Measurements from ENCODE around the gene TAGLN. TPM values are rescaled to one million over a fixed set of nuclear protein-coding genes. Genes with fewer than 3 reads are reported as not detected.

The TAGLN gene
- total and polyA plus RNA-seq, 9 of the 15 experiments (the other 6 are each of a cell fraction or from before 2014, with no cell fraction given), result 0.21 to 4.9 (median 1.1) TPM

GRCh38 chr11:117223741-117224689, 24.8 kb downstream of the TAGLN start (continued):
- peak; percentile 45 for TF ChIP-seq VEZF1 (CRISPR knock-in tag; IDR thresholded peaks at IDR 0.05)
- TF ChIP-seq MAFK (IDR thresholded peaks at IDR 0.05; ENCODE audit: low read length), result no peak
- TF ChIP-seq FOXJ2 (tag; IDR thresholded peaks at IDR 0.05), result no peak
- 0 out of 2 replicates have a peak, but pooled peaks have one; percentile 45 for TF ChIP-seq CUX1 (CRISPR knock-in tag; IDR thresholded peaks at IDR 0.05)
- no peak for TF ChIP-seq GTF2E2 (tag; IDR thresholded peaks at IDR 0.05)
- TF ChIP-seq AFF1 (IDR thresholded peaks at IDR 0.05; ENCODE audit: low read depth in 1 of 2, partially characterized antibody in 2 of 2), result peak in 1 of 2 experiments; percentile 64
- no peak for TF ChIP-seq ZBTB33 (CRISPR knock-in tag; IDR thresholded peaks at IDR 0.05)
- TF ChIP-seq EP300 (IDR thresholded peaks at IDR 0.05; ENCODE audit: low read length), result peak; percentile 93

All from K562 (cell line).